HG03565 (cell line): Measurements from ENCODE around the gene COQ9.
"Not testable (repeated sequence)": the region's sequence is repeated elsewhere in the genome, so short reads cannot be mapped to it uniquely, and the experiment has no call there.

Source experiments
- ATAC-seq: cut with Tn5 transposase; IDR thresholded peaks from one replicate; pipeline ENCODE4 v1.9.1; 2021; ENCODE audit warnings: mild to moderate bottlenecking, moderate library complexity; ENCODE audit not compliant: unreplicated experiment

COQ9 gene

GRCh38 chr16:57483725-57484514 is 36.6 kb downstream of the COQ9 start:
- ATAC-seq, result no peak

- ATAC-seq, result no peak
Measured at GRCh38 chr16:57484515-57485005, 37.3 kb downstream of the COQ9 start.

GRCh38 chr16:57485091-57485915 is 38.0 kb downstream of the COQ9 start:
- ATAC-seq, result no peak

GRCh38 chr16:57485916-57486857 is 38.9 kb downstream of the COQ9 start, which contains the start of gene DOK4:
Gene DOK4 (minus strand): TSS chr16:57486493. CDS start chr16:57479507, 6,986 bp downstream.
- no peak for ATAC-seq

- ATAC-seq, result no peak
Measured at GRCh38 chr16:57486858-57487834, 39.9 kb downstream of the COQ9 start.

- no peak for ATAC-seq
Measured at GRCh38 chr16:57489229-57489628, 42.0 kb downstream of the COQ9 start.

GRCh38 chr16:57493767-57494166 is 46.5 kb downstream of the COQ9 start:
- ATAC-seq, result no peak

GRCh38 chr16:57497121-57497520 is 49.8 kb downstream of the COQ9 start:
- no peak for ATAC-seq

GRCh38 chr16:57498031-57498430 is 50.8 kb downstream of the COQ9 start:
- ATAC-seq, result no peak

- ATAC-seq, result not testable (repeated sequence)
Measured at GRCh38 chr16:57499941-57500340, 52.7 kb downstream of the COQ9 start.

- no peak for ATAC-seq
Measured at GRCh38 chr16:57500578-57501111, 53.4 kb downstream of the COQ9 start.

- no peak for ATAC-seq
Measured at GRCh38 chr16:57501492-57501891, 54.2 kb downstream of the COQ9 start.

GRCh38 chr16:57502048-57502775 is 54.9 kb downstream of the COQ9 start:
- no peak for ATAC-seq

GRCh38 chr16:57503366-57503765 is 56.1 kb downstream of the COQ9 start:
- ATAC-seq, result no peak

GRCh38 chr16:57504001-57504400 is 56.7 kb downstream of the COQ9 start:
- no peak for ATAC-seq

GRCh38 chr16:57504491-57504890 is 57.2 kb downstream of the COQ9 start:
- ATAC-seq, result no peak

GRCh38 chr16:57505169-57505568 is 57.9 kb downstream of the COQ9 start:
- no peak for ATAC-seq
